Measurements from ENCODE around the gene HDAC3.
A peak's percentile ranks its signal among the peaks of the same experiment; 100 is the strongest.

HDAC3 gene

DNA sequence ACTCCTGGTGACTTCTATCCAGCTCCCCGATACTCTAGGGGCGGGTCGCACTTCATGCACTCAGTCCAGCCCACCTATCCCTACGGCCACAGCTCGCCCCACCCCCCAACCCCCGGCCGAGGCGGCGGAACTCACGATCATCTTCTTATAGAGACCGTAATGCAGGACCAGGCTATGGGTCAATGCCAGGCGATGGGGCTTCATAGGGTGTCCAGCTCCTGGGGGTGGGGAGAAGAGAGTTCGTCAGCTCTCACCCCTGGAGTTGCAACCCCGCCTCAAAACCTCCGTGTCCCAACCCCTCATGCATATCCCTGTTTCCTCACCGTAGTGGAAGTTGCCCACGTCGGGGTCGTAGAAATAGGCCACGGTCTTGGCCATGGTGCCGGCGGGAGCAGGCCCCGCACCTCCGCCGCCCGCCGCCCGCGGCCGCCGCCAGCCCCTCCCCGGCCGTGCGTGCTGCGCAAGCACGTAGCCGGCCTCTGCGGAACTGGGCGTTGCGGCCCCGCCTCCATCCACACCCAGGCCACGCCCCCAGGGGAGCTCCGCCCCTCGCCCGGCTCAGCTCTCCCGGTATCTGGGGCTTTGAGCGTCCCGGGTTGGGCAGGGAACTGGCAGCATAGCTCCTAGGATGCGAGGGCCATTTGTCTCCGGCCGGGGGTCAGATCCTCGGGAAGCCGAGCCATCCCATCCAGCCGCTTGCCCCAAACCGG, at the start of gene HDAC3, which contains the start of gene RELL2:
TSS of gene HDAC3 (minus strand) at position 437 of the 710 bp plus-strand sequence. CDS start at position 378, 59 bp downstream.
TSS of gene RELL2 (plus strand) at position 585 of the 710 bp plus-strand sequence. CDS start 1,229 bp downstream, outside the sequence.
- peak; percentile 95 for DNase-seq

DNA sequence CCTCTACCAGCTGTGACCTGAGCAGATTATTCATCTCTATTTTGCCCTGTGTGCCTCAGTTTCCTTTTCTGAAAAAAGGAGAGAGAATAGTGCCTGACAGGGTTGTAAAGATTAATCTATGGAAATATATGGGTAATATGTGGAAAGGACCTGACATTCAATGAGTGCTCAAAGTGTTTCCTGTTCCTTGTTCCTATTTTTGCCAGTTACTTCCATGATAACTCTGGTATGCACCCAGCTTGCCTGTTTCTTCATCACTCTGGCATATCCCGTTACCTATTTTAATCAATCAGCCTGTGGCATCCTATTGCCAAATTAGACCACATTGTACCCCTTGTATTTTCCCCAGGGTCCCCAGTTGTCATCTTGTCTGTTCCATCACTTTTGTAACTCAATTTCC, 48.9 kb upstream of the HDAC3 start:
- no peak for DNase-seq

DNA sequence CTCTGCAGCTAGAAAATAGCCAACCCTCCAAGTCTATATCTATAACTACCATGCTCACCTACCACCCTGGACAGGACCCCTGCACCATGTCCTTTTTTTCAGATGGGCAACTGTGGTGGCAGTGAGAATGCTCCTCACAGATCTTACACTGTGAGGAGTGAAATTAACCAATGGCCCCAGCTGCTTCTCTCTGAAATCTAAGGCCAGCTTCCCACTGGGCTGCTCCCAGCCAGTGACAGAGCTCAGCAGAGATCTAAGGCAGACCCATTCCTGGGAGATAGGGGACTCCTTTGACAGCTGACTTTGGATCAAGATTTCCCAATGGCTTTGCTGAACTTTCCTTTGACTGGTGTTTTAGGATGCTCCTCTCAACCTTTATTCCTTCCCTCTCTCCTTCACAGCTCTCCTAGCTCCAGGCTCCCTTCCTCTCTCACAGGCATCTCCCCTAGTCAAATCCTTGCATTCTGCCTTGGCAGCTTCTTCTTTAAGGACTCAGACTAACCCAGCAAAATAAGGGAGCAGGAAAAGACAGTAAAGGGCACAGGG, 47.0 kb upstream of the HDAC3 start:
- no peak for DNase-seq

DNA sequence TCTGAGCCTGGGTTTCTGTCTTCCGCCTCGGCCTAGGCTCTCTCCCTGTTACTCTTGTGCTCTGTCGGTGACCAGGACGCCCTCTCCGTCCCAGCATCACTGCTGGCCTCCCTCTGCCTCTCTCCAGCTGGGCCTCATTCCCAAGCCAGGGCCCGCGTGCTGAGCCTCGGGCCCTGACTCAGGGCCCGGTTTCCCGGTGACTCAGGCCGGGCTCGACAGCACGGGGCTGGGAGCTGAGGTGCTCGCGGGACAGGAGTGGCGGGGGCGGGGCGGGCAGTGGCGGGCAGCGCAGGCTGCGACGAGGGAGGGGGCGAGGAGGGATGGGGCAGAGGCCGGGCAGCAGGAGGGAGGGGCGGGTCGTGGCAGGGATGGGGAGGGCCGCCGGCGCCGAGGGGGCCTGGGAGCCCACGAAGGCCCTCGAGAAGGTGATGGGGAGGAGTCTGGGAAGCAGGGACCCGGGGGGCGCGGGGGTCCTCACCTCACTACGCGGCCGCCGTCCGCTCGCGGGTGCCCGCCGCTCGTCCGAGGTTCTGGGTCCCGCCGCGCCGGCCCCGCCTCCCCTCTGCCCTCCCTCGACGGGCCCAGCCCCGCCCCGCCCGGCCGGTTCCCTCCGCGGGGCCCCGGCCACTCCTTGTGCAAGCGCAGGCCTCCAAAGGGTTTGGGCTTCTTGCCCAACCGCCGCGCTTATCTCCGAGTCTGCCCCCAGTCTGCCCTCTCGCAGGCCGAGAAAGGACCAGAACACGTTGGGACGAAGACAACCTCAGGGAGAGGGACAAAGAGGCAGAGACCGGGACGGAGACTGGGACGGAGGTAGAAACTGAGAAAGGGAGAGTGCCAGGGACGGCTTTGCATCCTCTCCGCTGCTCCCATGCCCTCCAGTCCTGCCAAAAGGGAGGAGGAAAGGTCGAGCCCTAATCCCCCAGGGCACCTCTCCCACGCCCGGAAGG, 45.3 kb upstream of the HDAC3 start, which contains the start of gene ARAP3:
TSS of gene ARAP3 (minus strand) at position 536 of the 947 bp plus-strand sequence. CDS start 1,744 bp downstream, outside the sequence.
- peak; percentile 46 for DNase-seq

DNA sequence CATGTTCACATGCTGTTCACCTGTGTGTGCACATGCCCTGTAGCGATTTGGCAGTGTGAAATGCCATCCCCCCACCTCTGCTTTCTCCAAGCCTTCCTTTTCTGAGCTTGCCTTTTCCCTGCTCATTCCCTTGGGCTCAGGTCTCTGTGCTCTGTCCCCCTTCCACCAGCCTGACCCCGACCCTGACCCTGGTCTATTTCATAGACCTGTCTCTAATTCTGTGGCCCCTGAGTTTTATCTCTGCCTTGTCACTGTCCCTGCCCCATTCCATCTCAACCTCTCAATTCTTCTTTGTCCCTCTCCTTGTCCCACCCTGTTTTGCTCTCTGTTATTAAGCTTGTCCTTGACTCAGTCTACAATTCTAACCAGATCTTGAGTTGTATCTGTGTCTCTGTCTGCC, 44.6 kb upstream of the HDAC3 start:
- no peak for DNase-seq

DNA sequence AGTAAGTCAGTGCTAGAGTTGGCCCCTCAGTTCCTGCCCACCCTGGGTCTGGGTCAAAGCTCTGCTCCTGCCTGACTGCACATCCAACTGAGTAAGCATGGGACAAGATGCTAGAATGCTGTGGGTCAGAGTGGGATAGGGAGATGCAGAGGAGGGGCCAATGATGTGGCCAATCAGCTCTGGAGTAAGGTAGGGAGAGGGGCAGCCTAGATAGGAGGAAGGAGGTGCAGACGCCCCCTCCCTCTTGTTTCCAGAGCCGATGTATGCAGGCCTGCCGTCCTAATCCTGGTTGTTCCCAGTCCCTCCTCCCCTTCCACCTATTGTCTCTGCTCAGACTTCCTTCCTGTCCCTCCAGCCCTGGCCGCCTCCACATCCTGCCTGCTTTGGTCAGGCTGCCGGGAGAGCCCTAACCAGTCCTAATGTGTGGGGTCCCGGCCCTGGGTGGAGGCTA, 44.1 kb upstream of the HDAC3 start:
- DNase-seq = no peak

DNA sequence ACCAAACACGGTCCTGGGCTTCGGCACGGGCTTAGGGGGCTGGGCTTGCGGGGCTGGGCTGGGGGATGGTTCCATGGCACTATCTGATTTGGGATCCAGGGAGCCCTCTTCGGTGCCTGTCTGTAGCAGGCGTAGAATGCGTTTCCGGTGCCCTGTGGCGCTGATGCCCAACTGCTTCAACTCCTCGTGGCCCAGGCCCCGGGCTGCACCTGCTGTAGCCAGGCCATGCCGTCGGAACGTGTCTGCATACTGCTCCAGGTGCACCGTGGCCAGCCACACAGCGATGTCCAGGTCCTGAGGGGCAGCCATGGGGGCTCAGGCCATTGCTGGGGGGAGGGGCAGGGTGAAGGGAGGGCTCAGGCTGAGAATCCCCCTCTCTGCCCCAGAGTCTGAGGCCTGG, 43.5 kb upstream of the HDAC3 start:
- DNase-seq = no peak

DNA sequence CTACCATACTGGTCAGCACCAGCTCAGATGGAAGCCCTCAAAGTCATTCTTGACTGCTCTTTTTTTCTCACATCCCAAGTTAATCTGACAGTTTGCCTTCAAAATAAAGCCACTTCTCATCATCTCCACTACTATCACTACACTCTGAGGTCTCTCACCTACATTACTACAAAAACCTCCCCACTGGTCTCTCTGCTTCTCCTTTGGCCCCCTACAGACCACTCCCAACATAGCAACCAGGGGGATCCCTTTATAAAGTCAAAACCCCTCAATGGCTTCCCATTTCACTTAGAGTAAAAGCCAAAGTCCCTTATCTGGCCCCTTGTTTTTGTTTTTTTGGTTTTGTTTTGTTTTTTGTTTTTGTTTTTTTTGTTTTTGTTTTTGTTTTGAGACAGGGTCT, 40.8 kb upstream of the HDAC3 start:
- no peak for DNase-seq

DNA sequence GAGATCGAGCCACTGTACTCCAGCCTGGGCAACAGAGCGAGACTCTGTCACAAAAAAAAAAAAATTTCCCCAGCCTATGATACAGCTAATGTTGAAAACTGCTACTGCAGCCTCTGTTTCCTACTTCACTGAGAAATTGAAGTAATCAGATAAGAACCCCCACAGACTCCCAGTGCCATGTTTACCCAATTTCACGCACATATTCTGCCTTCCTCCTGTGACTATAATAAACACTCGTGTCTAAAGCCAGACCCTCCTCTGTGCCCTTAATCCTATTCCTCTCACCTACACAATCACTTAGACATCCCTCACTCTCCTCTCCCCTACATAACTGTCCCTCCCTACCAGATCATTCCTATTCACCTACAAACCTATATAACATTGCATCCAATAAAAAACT, 39.0 kb upstream of the HDAC3 start:
- no peak for DNase-seq

DNA sequence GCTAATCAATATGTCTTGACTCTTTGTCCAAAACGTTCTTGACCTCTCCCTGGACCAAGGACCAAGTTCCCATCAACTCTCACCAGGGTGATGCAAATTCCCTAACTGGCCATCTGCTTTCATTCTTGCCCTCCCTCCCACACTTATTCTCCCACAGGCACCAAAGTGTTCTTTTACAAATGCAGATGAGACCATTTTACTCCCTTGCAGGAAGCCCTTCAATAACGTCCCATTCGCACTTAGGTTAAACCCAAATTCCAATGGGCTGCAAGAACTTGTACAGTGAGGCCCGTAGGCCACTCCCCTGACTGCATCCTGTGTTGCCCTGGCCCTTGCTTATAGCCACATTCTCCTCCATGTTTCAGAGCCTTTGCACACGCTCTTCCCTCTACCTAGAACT, 38.1 kb upstream of the HDAC3 start:
- DNase-seq = no peak

DNA sequence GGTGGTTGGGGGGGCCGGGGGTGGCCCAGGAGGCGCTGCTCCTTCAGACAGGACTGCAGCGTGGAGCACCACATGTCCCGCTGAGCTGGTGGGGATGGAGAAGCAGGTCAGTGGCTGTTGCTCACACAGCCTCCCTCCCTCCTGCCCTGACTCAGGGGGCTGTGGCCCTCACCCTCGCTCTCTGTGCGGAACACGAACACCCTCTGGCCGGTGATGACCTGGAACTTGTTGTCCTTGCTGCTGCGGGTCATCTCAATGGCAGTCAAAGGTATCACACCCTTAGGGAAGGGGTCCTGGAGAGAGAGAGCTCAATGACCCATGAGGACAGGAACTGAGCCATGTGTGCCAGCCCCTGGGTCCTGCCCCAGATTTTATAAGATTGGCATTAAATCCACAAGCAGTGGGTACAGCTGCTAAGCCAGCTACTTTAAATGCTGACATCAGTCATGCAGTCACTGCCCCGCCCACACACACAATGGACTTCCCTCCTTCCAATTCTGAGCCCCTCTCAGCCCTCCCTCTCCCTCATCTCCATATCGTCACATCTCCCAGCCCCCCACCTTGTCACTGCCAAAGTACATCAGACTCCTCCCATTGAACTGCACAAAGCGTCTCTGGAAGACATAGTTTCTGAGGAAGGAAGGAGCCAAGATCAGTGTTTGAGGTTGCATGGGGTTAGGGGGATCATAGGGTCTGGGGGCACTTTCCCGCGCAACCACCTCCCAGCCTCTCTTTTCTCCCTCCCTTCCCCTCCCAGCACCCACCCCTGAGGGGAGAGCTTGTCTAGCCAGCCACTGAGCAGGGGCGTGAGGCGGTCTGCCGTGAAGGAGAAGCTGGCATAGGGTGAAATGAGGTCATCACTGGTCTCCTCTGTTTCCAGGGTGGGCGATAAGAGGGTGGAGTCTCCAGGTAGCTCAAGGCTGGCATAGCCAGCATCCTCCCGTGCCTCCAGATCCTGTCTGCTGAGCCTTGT, 36.5 kb upstream of the HDAC3 start:
- DNase-seq = no peak

DNA sequence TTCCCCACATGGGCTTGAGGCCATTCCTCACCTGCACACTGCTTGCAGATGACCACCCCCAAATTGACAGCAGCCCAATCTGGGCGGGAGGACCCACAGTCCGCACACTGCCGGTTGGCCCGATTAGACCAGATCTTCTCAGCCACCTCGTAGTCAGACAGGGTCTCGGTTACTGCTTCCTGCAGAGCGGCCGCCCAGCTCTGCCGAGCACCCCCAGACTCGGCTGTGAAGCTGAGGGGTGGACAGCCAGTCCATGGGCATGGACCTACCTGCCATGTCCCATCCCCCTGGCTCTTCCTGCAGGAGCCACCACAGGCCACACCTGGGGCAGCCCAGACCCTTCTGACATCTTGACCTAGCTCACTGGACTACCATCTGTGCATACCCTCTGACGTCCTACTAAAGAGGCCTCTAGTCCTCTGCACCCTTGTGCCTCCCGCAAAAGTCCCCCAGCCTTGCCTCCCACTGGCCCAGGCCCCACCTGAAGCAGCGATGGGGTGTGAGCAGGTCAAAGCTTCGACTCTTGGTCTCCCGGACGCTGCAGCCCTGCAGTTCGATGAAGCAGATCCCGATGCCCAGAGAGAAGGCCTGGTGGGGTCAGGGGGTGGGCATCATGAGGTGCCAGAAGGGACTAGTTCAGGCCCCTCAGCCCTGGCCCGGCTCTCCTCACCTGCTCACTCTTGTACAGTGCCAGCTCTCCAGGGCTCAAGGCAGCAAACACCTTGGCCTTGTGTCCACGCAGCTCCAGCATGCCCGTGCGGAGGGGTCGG, 35.6 kb upstream of the HDAC3 start:
- no peak for DNase-seq

DNA sequence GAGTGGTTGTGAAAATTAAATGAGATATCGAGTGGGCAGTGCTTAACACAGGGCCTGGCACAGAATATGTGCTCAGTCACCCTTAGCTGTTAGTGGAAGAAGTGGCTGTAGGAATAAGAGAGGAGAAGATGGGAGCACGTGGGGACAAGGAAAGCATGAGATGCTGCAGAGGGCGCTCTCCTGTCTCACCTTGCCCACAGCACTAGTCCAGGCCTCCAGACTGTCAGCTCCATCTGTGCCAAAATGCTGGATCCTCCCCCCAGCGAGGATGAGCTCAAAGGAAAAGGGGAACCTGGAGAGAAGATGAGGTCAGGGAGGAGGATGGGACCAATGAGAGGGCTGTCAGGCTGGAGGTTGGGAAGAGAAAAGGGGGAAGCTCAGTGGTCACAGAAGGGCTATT, 32.9 kb upstream of the HDAC3 start:
- DNase-seq = no peak

DNA sequence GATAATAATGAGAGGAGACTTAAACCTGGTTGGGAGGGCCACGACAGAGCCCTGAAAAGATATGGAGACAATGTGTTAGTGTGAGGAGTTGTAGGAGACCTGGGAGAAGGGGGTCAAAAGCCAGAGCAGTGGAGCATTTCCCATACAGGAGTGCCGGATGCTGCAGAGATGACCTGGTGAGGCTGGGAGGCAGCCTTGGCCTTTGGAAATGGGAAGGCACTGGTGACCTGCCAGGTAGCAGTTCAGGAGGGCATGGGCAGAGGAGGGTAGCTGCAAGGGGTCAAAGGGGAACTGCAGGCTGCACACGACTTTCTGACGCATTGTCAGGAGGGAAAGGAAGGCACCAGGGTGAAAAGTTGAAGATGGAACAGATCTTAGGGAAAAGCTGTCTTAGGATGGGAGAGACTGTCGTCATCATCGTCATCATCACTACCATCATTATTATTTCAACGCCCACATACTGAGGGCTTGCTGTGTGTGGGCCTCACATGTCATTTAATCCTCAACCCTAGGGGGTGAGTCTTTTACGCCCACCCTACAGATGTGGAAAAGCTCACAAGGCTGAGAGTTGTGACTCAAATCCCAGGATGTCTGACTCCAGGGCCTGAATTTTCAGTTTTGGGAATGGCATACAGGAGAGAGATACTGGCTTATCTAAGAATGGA, 32.1 kb upstream of the HDAC3 start:
- DNase-seq = no peak

DNA sequence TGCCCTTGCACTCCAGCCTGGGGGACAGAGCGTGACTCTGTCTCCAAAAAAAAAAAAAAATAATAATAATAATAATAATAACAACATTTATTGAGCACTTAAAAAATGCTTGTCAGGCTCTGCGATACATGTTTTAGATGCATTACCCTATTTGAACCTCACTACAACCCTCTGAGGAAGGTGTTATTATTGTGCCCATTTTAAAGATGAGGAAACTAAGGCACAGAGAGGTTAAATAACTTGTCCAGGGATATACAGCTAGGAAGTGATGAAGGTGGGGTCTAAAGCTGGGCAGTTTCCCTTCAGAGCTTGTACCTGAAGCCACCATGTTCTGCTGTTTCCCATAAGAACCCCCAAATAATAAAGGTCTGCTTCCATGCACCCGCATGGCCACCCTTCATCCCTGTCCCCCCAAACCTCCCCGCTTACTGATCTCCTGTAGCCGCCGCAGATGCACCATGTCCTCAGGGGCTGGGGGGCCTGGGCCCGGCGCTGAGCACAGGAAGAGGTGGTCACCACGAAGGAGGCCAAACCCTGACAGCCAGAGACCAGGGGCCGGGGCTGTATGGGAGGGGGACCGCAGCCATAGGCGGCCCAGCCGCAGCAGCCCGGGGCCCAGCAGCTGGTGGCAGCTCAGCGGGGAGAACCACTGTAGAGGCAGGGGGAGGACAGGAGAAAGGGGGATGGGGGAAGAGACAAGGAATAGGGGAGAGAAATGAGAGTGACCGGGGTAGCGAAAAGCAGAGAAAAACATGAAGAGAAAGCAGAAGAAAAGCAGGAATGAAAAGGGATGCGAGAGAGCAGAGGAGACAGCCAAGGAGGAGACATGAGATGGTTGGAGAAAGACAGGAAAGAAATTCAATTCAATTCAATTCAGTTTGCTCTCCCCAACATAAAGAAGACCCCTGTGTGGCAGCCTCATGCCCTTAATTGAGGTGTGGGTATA, 29.6 kb upstream of the HDAC3 start:
- no peak for DNase-seq

DNA sequence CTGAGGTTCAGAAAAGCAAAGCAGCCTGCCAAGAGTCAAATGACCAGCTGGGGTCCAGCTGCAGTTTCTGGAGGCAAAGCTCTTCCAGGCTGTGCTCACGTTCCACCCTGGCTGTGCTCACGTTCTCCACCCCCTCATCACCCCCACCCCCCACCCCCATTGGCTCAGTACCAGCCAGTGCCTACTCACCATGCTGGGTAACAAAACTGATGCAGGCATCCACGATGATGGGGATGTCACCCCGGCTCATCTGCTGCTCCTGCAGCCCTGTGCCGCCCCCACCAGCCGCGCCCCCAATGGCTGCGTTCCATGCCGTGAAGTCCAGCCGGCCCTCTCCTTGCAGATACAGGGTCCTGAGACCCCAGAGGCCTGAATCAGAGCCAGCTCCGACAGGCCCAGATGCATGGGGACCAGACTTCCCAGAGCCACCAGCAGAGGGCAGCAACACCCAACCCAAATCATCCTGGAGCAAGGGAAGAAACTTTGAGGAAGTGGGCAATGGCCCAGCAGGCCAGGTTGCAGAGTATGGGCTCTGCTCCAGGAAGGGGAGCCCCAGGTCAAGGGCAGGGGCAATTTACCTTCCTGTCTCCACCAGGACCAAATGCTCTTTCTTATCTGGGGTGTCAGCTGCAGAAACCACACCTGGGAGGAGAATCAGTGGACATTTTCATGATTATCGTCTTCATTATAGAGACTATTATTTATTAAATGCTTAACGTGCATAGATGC, 28.2 kb upstream of the HDAC3 start:
- DNase-seq = peak; percentile 76

DNA sequence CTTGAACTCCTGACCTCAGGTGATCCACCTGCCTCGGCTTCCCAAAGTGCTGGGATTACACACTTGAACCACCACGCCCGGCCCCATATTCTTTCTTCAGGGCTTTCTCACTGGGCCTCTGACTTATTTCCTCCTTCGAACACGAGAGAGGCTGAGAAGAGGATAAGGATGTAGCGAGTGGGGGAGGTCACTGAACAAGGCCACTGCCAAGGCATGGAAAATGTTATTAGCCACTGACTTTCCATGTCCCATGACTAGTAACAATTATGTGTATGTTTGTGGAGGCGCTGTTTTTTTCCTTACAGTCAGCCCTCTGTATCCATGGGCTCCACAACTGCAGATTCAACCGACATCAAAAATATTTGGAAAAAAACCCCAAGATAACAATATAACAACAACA, 26.9 kb upstream of the HDAC3 start:
- no peak for DNase-seq

DNA sequence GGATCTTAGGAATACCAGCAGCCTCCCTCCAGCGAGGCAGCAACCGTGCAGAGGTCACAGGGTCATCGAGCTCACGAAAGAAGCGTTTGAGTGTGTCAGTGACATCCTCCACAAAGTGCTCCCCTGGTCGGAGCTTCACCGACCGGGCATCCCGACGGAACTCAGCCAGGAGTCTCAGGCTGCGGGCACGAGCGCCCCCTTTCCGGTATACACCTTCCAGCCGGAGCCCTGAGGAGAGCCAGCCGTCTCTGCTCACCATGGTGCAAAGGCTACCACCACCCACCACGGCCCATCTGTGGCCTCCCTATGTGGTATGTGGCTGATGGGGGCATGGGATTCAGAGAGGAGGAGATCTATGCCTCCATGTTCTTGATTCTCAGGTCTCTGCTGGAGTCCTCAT, 25.4 kb upstream of the HDAC3 start:
- no peak for DNase-seq
